Measurements from ENCODE around the gene ATF1.
A peak's percentile ranks its signal among the peaks of the same experiment; 100 is the strongest.
"Not testable (repeated sequence)": the region's sequence is repeated elsewhere in the genome, so short reads cannot be mapped to it uniquely, and the experiment has no call there.

Gene ATF1

GRCh38 chr12:50841716-50842531 is 78.0 kb downstream of the ATF1 start:
- TF ChIP-seq GATA1 (IDR thresholded peaks at IDR 0.05; ENCODE audit: low read depth, low read length) (no peak), POLR2A (IDR thresholded peaks at IDR 0.05; ENCODE audit: low read length) (no peak)
- peak in 1 of 2 experiments; percentile 4 for DNase-seq

GRCh38 chr12:50842637-50843493 is 79.0 kb downstream of the ATF1 start, which contains the start of gene TMPRSS12:
TMPRSS12 (plus strand) TSS chr12:50842926; CDS start chr12:50842965, 39 bp downstream.
- TF ChIP-seq GATA1 (IDR thresholded peaks at IDR 0.05; ENCODE audit: low read depth, low read length) = no peak
- no peak for TF ChIP-seq POLR2A (IDR thresholded peaks at IDR 0.05; ENCODE audit: low read length)
- DNase-seq = no peak

- TF ChIP-seq POLR2A (IDR thresholded peaks at IDR 0.05; ENCODE audit: low read length) (no peak), GATA1 (IDR thresholded peaks at IDR 0.05; ENCODE audit: low read depth, low read length) (no peak)
- no peak for DNase-seq
Observed at GRCh38 chr12:50845021-50845647, 81.2 kb downstream of the ATF1 start.

- TF ChIP-seq POLR2A (IDR thresholded peaks at IDR 0.05; ENCODE audit: low read length) (no peak), GATA1 (IDR thresholded peaks at IDR 0.05; ENCODE audit: low read depth, low read length) (no peak)
- no peak for DNase-seq
Observed at GRCh38 chr12:50848963-50849362, 85.1 kb downstream of the ATF1 start.

GRCh38 chr12:50855218-50855617 is 91.3 kb downstream of the ATF1 start:
- DNase-seq = not testable (repeated sequence)

GRCh38 chr12:50855679-50856078 is 91.8 kb downstream of the ATF1 start:
- not testable (repeated sequence) for DNase-seq

- no peak for TF ChIP-seq POLR2A (IDR thresholded peaks at IDR 0.05; ENCODE audit: low read length)
- TF ChIP-seq GATA1 (IDR thresholded peaks at IDR 0.05; ENCODE audit: low read depth, low read length) = no peak
- DNase-seq = no peak
Observed at GRCh38 chr12:50859621-50860310, 95.9 kb downstream of the ATF1 start.

GRCh38 chr12:50862316-50862715 is 98.4 kb downstream of the ATF1 start:
- no peak for TF ChIP-seq GATA1 (IDR thresholded peaks at IDR 0.05; ENCODE audit: low read depth, low read length)
- TF ChIP-seq POLR2A (IDR thresholded peaks at IDR 0.05; ENCODE audit: low read length) = no peak
- no peak for DNase-seq

GRCh38 chr12:50865266-50865665 is 101.4 kb downstream of the ATF1 start:
- DNase-seq = no peak

GRCh38 chr12:50868881-50869280 is 105.0 kb downstream of the ATF1 start:
- not testable (repeated sequence) for DNase-seq

More at GRCh38 chr12:50865266-50865665, 101.4 kb downstream of the ATF1 start:
- TF ChIP-seq GATA1 (IDR thresholded peaks at IDR 0.05; ENCODE audit: low read depth, low read length) = no peak
- no peak for TF ChIP-seq POLR2A (IDR thresholded peaks at IDR 0.05; ENCODE audit: low read length)
